Keratinocyte (primary cell): ENCODE results near the gene NAA35. TPM values are rescaled to one million over a fixed set of nuclear protein-coding genes. Genes with fewer than 3 reads are reported as not detected.

Experiments used
- DNase-seq: peaks from one replicate; pipeline ENCODE4 v3.0.0-alpha.2; 2011; ENCODE audit warnings: low read depth, missing footprints, low spot score
- FAIRE-seq: peaks from 2 replicates; lab custom pipeline; 2011; peaks lifted over from hg19 to GRCh38; lab: Jason Lieb, UNC
- H2AFZ ChIP-seq: 2 replicates; pipeline ENCODE4 v1.6.0; 2012; ENCODE audit warnings: low read length, control low read depth, inconsistent platforms; ENCODE audit not compliant: control insufficient read depth
- H3K27ac ChIP-seq: 2 replicates; pipeline ENCODE4 v1.5.1; 2011; ENCODE audit warnings: low read length; ENCODE audit not compliant: control insufficient read depth, insufficient read depth
- H3K27me3 ChIP-seq: 3 replicates; pipeline ENCODE4 v1.6.0; 2011; ENCODE audit warnings: low read length; ENCODE audit not compliant: control insufficient read depth, insufficient read depth; ENCODE audit errors: extremely low read depth
- H3K36me3 ChIP-seq, 2 experiments: 2 replicates in 1 of 2; 3 replicates in 1 of 2; pipeline ENCODE4 v1.5.1; 2011; ENCODE audit warnings: low read length in 2 of 2, mild to moderate bottlenecking in 1 of 2; ENCODE audit not compliant: control insufficient read depth in 2 of 2, insufficient read depth in 2 of 2; ENCODE audit errors: extremely low read depth in 1 of 2
- H3K4me1 ChIP-seq: 3 replicates; pipeline ENCODE4 v1.5.1; 2011; ENCODE audit warnings: low read length; ENCODE audit not compliant: control insufficient read depth, insufficient read depth; ENCODE audit errors: extremely low read depth
- H3K4me2 ChIP-seq: 3 replicates; pipeline ENCODE4 v1.6.0; 2011; ENCODE audit warnings: low read depth, low read length; ENCODE audit not compliant: control insufficient read depth, insufficient read depth; ENCODE audit errors: extremely low read depth
- H3K4me3 ChIP-seq, 3 experiments: fragments of 200-600 bp in 1 of 3; sonication (generic) in 1 of 3; 2 replicates in 2 of 3; 3 replicates in 1 of 3; pipeline ENCODE4 v1.5.1; 2011 to 2016; ENCODE audit warnings: low read length in 3 of 3, mild to moderate bottlenecking in 3 of 3, control low read depth in 2 of 3, inconsistent platforms in 1 of 3, low read depth in 1 of 3, mixed read lengths in 1 of 3, mixed run types in 1 of 3, moderate library complexity in 1 of 3; ENCODE audit not compliant: control insufficient read depth in 2 of 3, insufficient read depth in 2 of 3; ENCODE audit errors: extremely low read depth in 1 of 3
- H3K79me2 ChIP-seq: 2 replicates; pipeline ENCODE4 v1.6.0; 2012; ENCODE audit warnings: low read length; ENCODE audit not compliant: control insufficient read depth, insufficient read depth
- H3K9ac ChIP-seq: 3 replicates; pipeline ENCODE4 v1.6.0; 2011; ENCODE audit warnings: low read length; ENCODE audit not compliant: control insufficient read depth, insufficient read depth; ENCODE audit errors: extremely low read depth
- H3K9me1 ChIP-seq: 3 replicates; pipeline ENCODE4 v1.6.0; 2011; ENCODE audit warnings: low read length; ENCODE audit not compliant: control insufficient read depth, insufficient read depth; ENCODE audit errors: extremely low read depth
- H3K9me3 ChIP-seq: 2 replicates; pipeline ENCODE4 v1.5.1; 2012; ENCODE audit warnings: low read depth, low read length; ENCODE audit not compliant: control insufficient read depth
- H4K20me1 ChIP-seq: 3 replicates; pipeline ENCODE4 v1.6.0; 2011; ENCODE audit warnings: low read length; ENCODE audit not compliant: control insufficient read depth, insufficient read depth; ENCODE audit errors: extremely low read depth
- dilution Hi-C: fragments of 300-500 bp; cut with MboI; formaldehyde crosslinking; loops from one replicate; pipeline ENCODE4 v1.7.0; 2020; ENCODE audit warnings: low sequenced_read_pairs; ENCODE audit not compliant: extremely low pct_ligation_motif_present
- polyA plus RNA-seq, 5 experiments: library from polyadenylated mRNA; depleted of rRNA in 3 of 5; stranded (reverse) in 3 of 5; stranded (forward) in 1 of 5; unstranded in 1 of 5; fragments of >200 nt; gene quantifications; 1 replicate in 1 of 5; 2 replicates in 3 of 5; 3 replicates in 1 of 5; pipeline versions ENCODE4 v1.2.1 to v1.2.3, GENCODE V29; 2011 to 2012; ENCODE audit warnings: missing spikeins in 2 of 5, low read depth in 1 of 5, low replicate concordance in 1 of 5
- TF ChIP-seq, protein P1 (sequence below), 3 experiments: IDR thresholded peaks in 1 of 3; conservative IDR thresholded peaks in 1 of 3; optimal IDR thresholded peaks in 1 of 3; 2 replicates in 2 of 3; 3 replicates in 1 of 3; pipeline versions ENCODE3 to v1.5.1; 2011; ENCODE audit warnings: low read length in 3 of 3, mild to moderate bottlenecking in 3 of 3, moderate library complexity in 2 of 3, control low read depth in 1 of 3, inconsistent platforms in 1 of 3; ENCODE audit not compliant: insufficient read depth in 2 of 3; ENCODE audit errors: extremely low read depth in 1 of 3

The NAA35 gene
- polyA plus RNA-seq, 1 donor (not counting 4 experiments of a cell fraction or from before 2014, with no cell fraction given) = 33.8 TPM

DNA sequence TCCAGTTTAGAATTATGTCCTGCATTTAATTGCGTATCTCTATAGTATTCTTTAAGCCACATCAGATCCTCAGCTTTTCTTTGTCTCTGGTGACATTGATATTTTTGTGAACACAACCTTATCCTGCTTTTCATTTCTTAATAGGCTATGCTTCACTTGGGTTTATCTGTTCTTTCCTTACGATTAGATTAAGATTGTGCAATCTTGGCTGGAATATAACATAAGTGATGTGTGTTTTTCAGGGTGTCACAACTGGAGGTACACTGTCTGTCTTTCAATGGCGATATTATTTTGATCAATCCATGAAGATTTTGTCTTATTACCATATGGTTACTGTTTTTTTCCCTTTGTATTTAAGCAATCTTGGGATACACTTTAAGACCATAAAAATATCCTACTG is 23.6 kb downstream of the NAA35 start:
- Histone ChIP-seq H3K9me3 (no peaks in the 10 kb centered on the region), H3K9me1 (no peaks in the 10 kb centered on the region), H3K27me3 (no peaks in the 10 kb centered on the region), H4K20me1 (no peaks in the 10 kb centered on the region), H3K79me2 (no peaks in the 10 kb centered on the region), H3K36me3 (peaks cover 7 to 19% of the 10 kb centered on the region in 2 experiments), H2AFZ (no peak overlapping the region), H3K4me1 (no peaks in the 10 kb centered on the region), H3K4me3 (no peak overlapping the region), H3K27ac (no peak overlapping the region), H3K9ac (no peak overlapping the region), H3K4me2 (no peak overlapping the region)
- TF ChIP-seq, protein P1, sequence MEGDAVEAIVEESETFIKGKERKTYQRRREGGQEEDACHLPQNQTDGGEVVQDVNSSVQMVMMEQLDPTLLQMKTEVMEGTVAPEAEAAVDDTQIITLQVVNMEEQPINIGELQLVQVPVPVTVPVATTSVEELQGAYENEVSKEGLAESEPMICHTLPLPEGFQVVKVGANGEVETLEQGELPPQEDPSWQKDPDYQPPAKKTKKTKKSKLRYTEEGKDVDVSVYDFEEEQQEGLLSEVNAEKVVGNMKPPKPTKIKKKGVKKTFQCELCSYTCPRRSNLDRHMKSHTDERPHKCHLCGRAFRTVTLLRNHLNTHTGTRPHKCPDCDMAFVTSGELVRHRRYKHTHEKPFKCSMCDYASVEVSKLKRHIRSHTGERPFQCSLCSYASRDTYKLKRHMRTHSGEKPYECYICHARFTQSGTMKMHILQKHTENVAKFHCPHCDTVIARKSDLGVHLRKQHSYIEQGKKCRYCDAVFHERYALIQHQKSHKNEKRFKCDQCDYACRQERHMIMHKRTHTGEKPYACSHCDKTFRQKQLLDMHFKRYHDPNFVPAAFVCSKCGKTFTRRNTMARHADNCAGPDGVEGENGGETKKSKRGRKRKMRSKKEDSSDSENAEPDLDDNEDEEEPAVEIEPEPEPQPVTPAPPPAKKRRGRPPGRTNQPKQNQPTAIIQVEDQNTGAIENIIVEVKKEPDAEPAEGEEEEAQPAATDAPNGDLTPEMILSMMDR (optimal IDR thresholded peaks at IDR 0.05 in 1 of 3, IDR thresholded peaks at IDR 0.05 in 1 of 3, conservative IDR thresholded peaks at IDR 0.05 in 1 of 3; ENCODE audit: extremely low read depth in 1 of 3, insufficient read depth in 2 of 3, low read length in 3 of 3) = no peak
- no peak for DNase-seq
- FAIRE-seq = no peak
- dilution Hi-C loops = no loop called here

DNA sequence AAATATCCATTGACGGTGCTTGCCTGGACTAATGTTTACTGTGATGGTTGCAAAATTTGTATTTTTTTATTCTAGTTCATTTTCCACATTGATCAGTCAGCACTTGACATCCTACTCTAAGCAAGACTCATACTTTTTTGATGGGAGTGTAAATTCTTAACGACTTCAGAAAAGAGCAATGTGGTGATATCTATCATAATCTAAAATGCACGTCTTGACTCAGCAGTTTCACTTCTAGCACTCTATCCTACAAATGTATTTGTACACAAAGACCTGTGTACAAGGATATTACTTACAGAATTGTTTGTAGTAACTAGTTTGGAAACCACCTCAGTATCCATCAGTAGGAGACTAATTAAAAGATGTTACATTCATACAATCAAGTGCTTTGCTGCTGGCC is 24.0 kb downstream of the NAA35 start:
- H3K9me3 ChIP-seq = no peaks in the 10 kb centered on the region
- no peaks in the 10 kb centered on the region for H3K4me1 ChIP-seq
- TF ChIP-seq, protein P1 (optimal IDR thresholded peaks at IDR 0.05 in 1 of 3, IDR thresholded peaks at IDR 0.05 in 1 of 3, conservative IDR thresholded peaks at IDR 0.05 in 1 of 3; ENCODE audit: extremely low read depth in 1 of 3, insufficient read depth in 2 of 3, low read length in 3 of 3) = no peak
- DNase-seq = no peak
- no peak overlapping the region for H3K27ac ChIP-seq
- no peaks in the 10 kb centered on the region for H3K79me2 ChIP-seq
- H3K36me3 ChIP-seq = peaks cover 7 to 22% of the 10 kb centered on the region in 2 experiments
- no peak overlapping the region for H3K9ac ChIP-seq
- H3K4me3 ChIP-seq = no peak overlapping the region
- no peak overlapping the region for H3K4me2 ChIP-seq
- H3K27me3 ChIP-seq = no peaks in the 10 kb centered on the region
- no peak for FAIRE-seq
- dilution Hi-C loops = no loop called here
- no peaks in the 10 kb centered on the region for H3K9me1 ChIP-seq
- no peaks in the 10 kb centered on the region for H4K20me1 ChIP-seq
- no peak overlapping the region for H2AFZ ChIP-seq
